GM12872 (cell line): ENCODE data around the gene HFE.

Experiments used
- CTCF ChIP-seq: IDR thresholded peaks from 3 replicates; pipeline ENCODE4 v1.5.1; 2011; ENCODE audit warnings: low read depth, mild to moderate bottlenecking, low read length, moderate library complexity; ENCODE audit not compliant: insufficient read depth

Gene HFE

GRCh38 chr6:26057899-26058298, 29.3 kb upstream of the HFE start:
- no peak for TF ChIP-seq CTCF

GRCh38 chr6:26059941-26060340, 27.3 kb upstream of the HFE start:
- TF ChIP-seq CTCF, result no peak

GRCh38 chr6:26064619-26065257, 22.5 kb upstream of the HFE start:
- peak; percentile 71 for TF ChIP-seq CTCF

- peak; percentile 83 for TF ChIP-seq CTCF
These were observed 21.3 kb upstream of the HFE start for GRCh38 chr6:26065952-26066380.

GRCh38 chr6:26067367-26067766, 19.9 kb upstream of the HFE start:
- no peak for TF ChIP-seq CTCF

- no peak for TF ChIP-seq CTCF
These were observed 19.2 kb upstream of the HFE start for GRCh38 chr6:26068036-26068435.

GRCh38 chr6:26071135-26071534, 16.1 kb upstream of the HFE start:
- no peak for TF ChIP-seq CTCF
